HepG2 (cell line): Measurements from ENCODE around the gene FOXD2. TPM values are rescaled to one million over a fixed set of nuclear protein-coding genes. Genes with fewer than 3 reads are reported as not detected.
A peak's percentile ranks its signal among the peaks of the same experiment; 100 is the strongest.

Experiments used
- DNMT1 ChIP-seq: sonication (generic); formaldehyde crosslinking; IDR thresholded peaks from 2 replicates; pipeline ENCODE4 v1.5.1; 2020; ENCODE audit warnings: mild to moderate bottlenecking, missing genetic modification reagents
- DR1 ChIP-seq: sonication (generic); formaldehyde crosslinking; IDR thresholded peaks from 2 replicates; pipeline ENCODE4 v1.8.0; 2021; ENCODE audit warnings: mild to moderate bottlenecking, missing genetic modification reagents, inconsistent platforms
- GABPB1 ChIP-seq: IDR thresholded peaks from 2 replicates; pipeline ENCODE4 v1.6.1; 2016; ENCODE audit warnings: mild to moderate bottlenecking, missing genetic modification reagents, moderate library complexity, missing compliant biosample characterization
- HNRNPLL ChIP-seq: fragments of 200-400 bp; formaldehyde crosslinking; IDR thresholded peaks from 2 replicates; pipeline ENCODE4 v1.6.1; 2017; ENCODE audit warnings: mild to moderate bottlenecking, low read depth, low read length; ENCODE audit not compliant: poor library complexity, severe bottlenecking
- IKZF5 ChIP-seq: IDR thresholded peaks from 2 replicates; pipeline ENCODE4 v1.6.1; 2018; ENCODE audit warnings: missing genetic modification reagents, mild to moderate bottlenecking, missing compliant biosample characterization
- NFIC ChIP-seq: IDR thresholded peaks from 2 replicates; pipeline ENCODE4 v1.6.1; 2012; ENCODE audit warnings: mild to moderate bottlenecking, low read length, inconsistent platforms
- POLR2G ChIP-seq: fragments of 200-400 bp; formaldehyde crosslinking; IDR thresholded peaks from 2 replicates; pipeline ENCODE4 v1.6.1; 2018; ENCODE audit warnings: mild to moderate bottlenecking, low read depth, low read length, moderate library complexity
- REPIN1 ChIP-seq: sonication (generic); formaldehyde crosslinking; IDR thresholded peaks from 2 replicates; pipeline ENCODE4 v1.8.0; 2022; ENCODE audit warnings: missing genetic modification reagents, low read depth, mild to moderate bottlenecking, borderline replicate concordance
- RXRB ChIP-seq: IDR thresholded peaks from 2 replicates; pipeline ENCODE4 v1.6.1; 2016; ENCODE audit warnings: borderline replicate concordance, missing genetic modification reagents, missing compliant biosample characterization
- SALL2 ChIP-seq: sonication (generic); formaldehyde crosslinking; IDR thresholded peaks from 2 replicates; pipeline ENCODE4 v1.8.1; 2023; ENCODE audit warnings: mild to moderate bottlenecking, missing genetic modification reagents, inconsistent platforms
- SOX13 ChIP-seq, 3 experiments: fragments of 450-650 bp in 1 of 3; sonication (generic) in 1 of 3; formaldehyde crosslinking in 1 of 3; IDR thresholded peaks in 2 of 3; conservative IDR thresholded peaks in 1 of 3; 2 replicates each; pipeline versions ENCODE4 v1.5.0 to v1.6.1; 2016 to 2020; ENCODE audit warnings: antibody characterized with exemption in 1 of 3, mild to moderate bottlenecking in 1 of 3, missing compliant biosample characterization in 1 of 3, missing genetic modification reagents in 1 of 3, moderate library complexity in 1 of 3
- TCF7 ChIP-seq: sonication (generic); IDR thresholded peaks from 2 replicates; pipeline ENCODE4 v1.6.1; 2016; ENCODE audit warnings: antibody characterized with exemption, low read depth
- ZBTB1 ChIP-seq: sonication (generic); formaldehyde crosslinking; IDR thresholded peaks from 2 replicates; pipeline ENCODE4 v1.4.0; 2020; ENCODE audit warnings: missing genetic modification reagents, borderline replicate concordance
- ZNF18 ChIP-seq: sonication (generic); formaldehyde crosslinking; IDR thresholded peaks from 2 replicates; pipeline ENCODE4 v1.8.0; 2022; ENCODE audit warnings: mild to moderate bottlenecking, missing genetic modification reagents; ENCODE audit not compliant: insufficient replicate concordance
- ZNF235 ChIP-seq: sonication (generic); formaldehyde crosslinking; IDR thresholded peaks from 2 replicates; pipeline ENCODE4 v1.8.1; 2023; ENCODE audit warnings: mild to moderate bottlenecking, missing genetic modification reagents, borderline replicate concordance
- ZNF253 ChIP-seq: sonication (generic); formaldehyde crosslinking; IDR thresholded peaks from 2 replicates; pipeline ENCODE4 v1.8.0; 2022; ENCODE audit warnings: mild to moderate bottlenecking, missing genetic modification reagents, borderline replicate concordance
- ZNF30 ChIP-seq: sonication (generic); formaldehyde crosslinking; IDR thresholded peaks from 2 replicates; pipeline ENCODE4 v1.5.0; 2020; ENCODE audit warnings: mild to moderate bottlenecking, missing genetic modification reagents
- ZNF570 ChIP-seq: sonication (generic); formaldehyde crosslinking; IDR thresholded peaks from 2 replicates; pipeline ENCODE4 v1.4.0; 2020; ENCODE audit warnings: mild to moderate bottlenecking, missing genetic modification reagents, borderline replicate concordance
- ZNF577 ChIP-seq: sonication (generic); formaldehyde crosslinking; IDR thresholded peaks from 2 replicates; pipeline ENCODE4 v1.4.0; 2020; ENCODE audit warnings: mild to moderate bottlenecking, low read depth, missing genetic modification reagents, borderline replicate concordance
- ZNF761 ChIP-seq: sonication (generic); formaldehyde crosslinking; conservative IDR thresholded peaks from 2 replicates; pipeline ENCODE4 v1.4.0; 2020; ENCODE audit warnings: mild to moderate bottlenecking, missing genetic modification reagents
- ZNF790 ChIP-seq: sonication (generic); formaldehyde crosslinking; IDR thresholded peaks from 2 replicates; pipeline ENCODE4 v1.8.0; 2022; ENCODE audit warnings: missing genetic modification reagents, mild to moderate bottlenecking, borderline replicate concordance
- ZSCAN22 ChIP-seq: sonication (generic); formaldehyde crosslinking; IDR thresholded peaks from 2 replicates; pipeline ENCODE4 v1.4.0; 2020; ENCODE audit warnings: mild to moderate bottlenecking, missing genetic modification reagents
- polyA plus RNA-seq, 8 experiments: library from polyadenylated mRNA; depleted of rRNA in 3 of 8; stranded (reverse) in 7 of 8; unstranded in 1 of 8; fragments of >200 nt; fragmentation: Illumina TruSeq in 4 of 8; extraction: Trizol in 4 of 8; gene quantifications; 2 replicates each; pipeline versions ENCODE4 v1.2.1 to v1.2.3, GENCODE V29; 2011 to 2016; ENCODE audit warnings: low read depth in 4 of 8, missing spikeins in 1 of 8, mixed read lengths in 1 of 8; ENCODE audit not compliant: insufficient read depth in 1 of 8
- total RNA-seq, 5 experiments: library from RNA; depleted of rRNA; stranded (reverse); fragments of >200 nt; fragmentation: Illumina TruSeq; extraction: Trizol; gene quantifications; 2 replicates each; pipeline ENCODE4 v1.2.3, GENCODE V29; 2016; ENCODE audit warnings: low read depth in 1 of 5

Gene FOXD2
- total and polyA plus RNA-seq, 2 of the 13 experiments (the other 11 are each of a cell fraction or from before 2014, with no cell fraction given) = 0.01 to 0.09 TPM

- TF ChIP-seq SALL2 (CRISPR knock-in tag) (peak; percentile 82), ZNF235 (CRISPR knock-in tag) (no peak), ZNF790 (CRISPR knock-in tag) (no peak), REPIN1 (CRISPR knock-in tag) (peak; percentile 80), TCF7 (no peak), SOX13 (IDR thresholded peaks at IDR 0.05) (no peak), SOX13 (CRISPR knock-in tag; conservative IDR thresholded peaks at IDR 0.05 in 1 of 2, IDR thresholded peaks at IDR 0.05 in 1 of 2) (no peak), ZSCAN22 (no peak), POLR2G (no peak), HNRNPLL (no peak), ZNF570 (CRISPR knock-in tag) (no peak), ZNF253 (CRISPR knock-in tag) (no peak), RXRB (CRISPR knock-in tag) (no peak), NFIC (no peak), ZNF761 (CRISPR knock-in tag) (0 out of 2 replicates have a peak, but pooled peaks have one; percentile 33), GABPB1 (CRISPR knock-in tag) (peak; percentile 52; the same call in 1 of the 2 replicates), DNMT1 (CRISPR knock-in tag) (no peak), DR1 (CRISPR knock-in tag) (no peak), IKZF5 (CRISPR knock-in tag) (no peak), ZNF18 (CRISPR knock-in tag) (no peak), ZBTB1 (CRISPR knock-in tag) (no peak), ZNF30 (CRISPR knock-in tag) (no peak), ZNF577 (CRISPR knock-in tag) (no peak)
Observed at GRCh38 chr1:47436304-47436978, 1.4 kb upstream of the FOXD2 start (continued).
